Measurements from ENCODE around the gene CMTM4.
"Not testable (repeated sequence)": the region's sequence is repeated elsewhere in the genome, so short reads cannot be mapped to it uniquely, and the experiment has no call there.

Gene CMTM4

GRCh38 chr16:66568355-66568754 lies 128.2 kb downstream of the CMTM4 start:
- H3K4me1 ChIP-seq (ENCODE audit: control insufficient read depth, insufficient read depth, low read length), result no peaks in the 10 kb centered on the region
- H3K4me3 ChIP-seq (ENCODE audit: low read length), result no peak overlapping the region
- no peak overlapping the region for H3K27ac ChIP-seq (ENCODE audit: low read depth, low read length)
- H3K36me3 ChIP-seq (ENCODE audit: control insufficient read depth, insufficient read depth, low read length), result peaks cover 15% of the 10 kb centered on the region
- no peaks in the 10 kb centered on the region for H3K27me3 ChIP-seq (ENCODE audit: control insufficient read depth, insufficient read depth, low read length)
- no peak overlapping the region for H3K9ac ChIP-seq (ENCODE audit: low read length)

- H3K27me3 ChIP-seq (ENCODE audit: control insufficient read depth, insufficient read depth, low read length); H3K9ac ChIP-seq (ENCODE audit: low read length); H3K4me1 ChIP-seq (ENCODE audit: control insufficient read depth, insufficient read depth, low read length); H3K4me3 ChIP-seq (ENCODE audit: low read length); H3K27ac ChIP-seq (ENCODE audit: low read depth, low read length): not testable (repeated sequence)
- H3K36me3 ChIP-seq (ENCODE audit: control insufficient read depth, insufficient read depth, low read length), result peaks cover 15% of the 10 kb centered on the region
These were observed 129.3 kb downstream of the CMTM4 start for GRCh38 chr16:66567270-66567669.

- Histone ChIP-seq H3K4me1 (ENCODE audit: control insufficient read depth, insufficient read depth, low read length) (no peaks in the 10 kb centered on the region), H3K9ac (ENCODE audit: low read length) (no peak within 1 kb of the TSS), H3K36me3 (ENCODE audit: control insufficient read depth, insufficient read depth, low read length) (peaks cover 15% of the 10 kb centered on the region), H3K4me3 (ENCODE audit: low read length) (no peak within 1 kb of the TSS), H3K27me3 (ENCODE audit: control insufficient read depth, insufficient read depth, low read length) (no peaks in the 10 kb centered on the region), H3K27ac (ENCODE audit: low read depth, low read length) (no peak within 1 kb of the TSS)
These were observed 130.3 kb downstream of the CMTM4 start, which contains the start of gene CMTM1 for GRCh38 chr16:66566051-66566901. Gene CMTM1, plus strand, starts transcription at chr16:66566439. Its CDS starts 75 bp downstream, at chr16:66566514.
